Stimulated activated CD4-positive, alpha-beta T cell treated with anti-CD3 and anti-CD28 coated beads, Interleukin-12 subunit alpha, Interleukin-12 subunit beta, amount 100 ng/mL, for 4 hours (primary cell): ENCODE data around the gene DNMT3A.
A peak's percentile ranks its signal among the peaks of the same experiment; 100 is the strongest.

Experiments used
- DNase-seq: peaks from one replicate; pipeline ENCODE4 v3.0.0-alpha.2; 2020

Gene DNMT3A

DNA sequence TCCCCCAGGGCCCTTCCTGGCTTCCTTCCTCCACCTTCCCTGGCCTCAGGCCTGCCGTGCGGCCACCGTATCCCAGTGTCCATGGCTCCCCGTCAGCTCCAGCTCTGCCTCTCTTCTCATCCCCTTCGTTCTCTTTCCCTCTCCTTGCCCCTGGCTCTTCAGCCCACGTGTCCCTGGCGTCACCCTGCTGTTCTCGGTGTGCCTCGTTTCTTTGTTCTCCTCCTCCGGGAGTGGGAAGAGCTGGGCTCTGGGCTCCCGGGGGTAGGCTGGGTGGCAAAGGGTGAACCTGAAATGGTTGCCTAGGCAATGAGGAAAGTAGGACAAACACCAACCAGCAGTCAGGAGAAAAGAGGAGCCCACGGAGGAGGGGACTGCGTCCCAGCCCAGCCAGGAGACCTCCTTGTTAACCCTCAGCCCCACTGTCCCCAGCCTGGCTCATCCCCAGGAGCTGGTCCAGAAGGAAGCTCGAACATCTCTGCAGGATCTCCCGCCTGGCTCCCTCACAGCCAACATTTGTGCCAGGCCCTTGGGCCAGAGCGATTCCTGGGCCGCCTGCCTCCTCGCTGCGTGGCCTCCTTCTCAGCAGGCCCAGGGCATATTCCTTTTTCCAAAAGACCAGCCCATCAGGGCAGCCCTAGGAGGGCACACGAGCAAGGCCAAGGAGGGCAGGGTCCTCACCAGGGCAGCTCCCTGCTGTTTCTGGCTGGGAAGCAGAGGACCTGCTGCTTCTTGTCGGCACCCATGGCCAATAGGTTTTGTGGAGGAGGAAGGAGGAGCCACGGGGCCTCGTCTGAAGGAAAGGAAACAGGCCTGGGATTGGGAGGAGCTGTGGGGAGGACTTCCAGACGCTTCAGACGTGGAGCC, 30.9 kb upstream of the DNMT3A start:
- DNase-seq, result no peak

DNA sequence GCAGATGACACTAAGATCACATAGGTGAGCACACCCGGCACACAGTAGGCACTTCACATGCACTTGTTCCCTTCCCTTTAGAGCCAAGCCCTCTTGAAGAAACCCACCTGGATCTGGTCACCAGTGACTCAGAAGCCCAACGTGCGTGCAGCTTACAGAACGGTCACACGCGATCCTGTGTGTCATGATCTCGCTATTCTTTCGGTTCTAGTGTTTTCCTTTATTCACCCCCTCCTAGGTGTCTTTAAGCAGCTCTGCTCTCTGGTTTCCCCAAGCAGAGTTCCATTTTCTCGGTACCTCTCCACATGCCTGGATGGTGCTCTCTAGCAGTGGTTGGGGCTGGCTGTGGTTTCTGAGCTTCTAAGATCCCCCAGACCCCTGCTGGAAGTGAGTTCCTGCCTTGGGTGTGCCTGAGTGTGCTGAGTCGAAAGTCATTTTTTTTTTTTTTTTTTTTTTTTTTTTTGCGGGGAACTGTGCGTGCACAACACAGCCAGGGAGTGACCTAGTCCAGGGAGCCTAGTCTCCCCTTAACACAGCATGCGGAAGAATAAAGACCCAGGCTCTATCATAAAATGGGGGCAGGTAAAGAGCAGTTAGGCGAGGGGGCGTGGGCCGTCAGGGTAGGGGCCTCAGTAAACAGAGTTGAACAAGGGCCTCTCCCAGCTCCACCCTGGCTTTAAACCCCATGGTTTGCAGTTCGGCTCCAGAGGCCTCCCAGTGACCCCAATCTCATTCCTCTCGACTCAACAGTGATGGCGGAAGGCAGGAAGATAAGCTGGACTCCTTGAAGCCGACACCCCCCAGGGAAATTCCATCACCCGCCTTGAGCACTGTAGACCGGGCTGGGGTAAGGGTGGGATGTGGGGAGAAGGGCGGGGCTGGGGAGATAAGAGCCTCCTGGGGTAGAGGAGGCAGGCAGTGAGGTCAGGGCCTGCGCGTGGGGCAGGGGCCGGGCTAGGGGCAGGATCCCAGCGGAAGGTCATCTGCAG, 29.8 kb upstream of the DNMT3A start:
- DNase-seq, result no peak

GRCh38 chr2:25369876-25370275, 28.2 kb upstream of the DNMT3A start:
- DNase-seq, result no peak

DNA sequence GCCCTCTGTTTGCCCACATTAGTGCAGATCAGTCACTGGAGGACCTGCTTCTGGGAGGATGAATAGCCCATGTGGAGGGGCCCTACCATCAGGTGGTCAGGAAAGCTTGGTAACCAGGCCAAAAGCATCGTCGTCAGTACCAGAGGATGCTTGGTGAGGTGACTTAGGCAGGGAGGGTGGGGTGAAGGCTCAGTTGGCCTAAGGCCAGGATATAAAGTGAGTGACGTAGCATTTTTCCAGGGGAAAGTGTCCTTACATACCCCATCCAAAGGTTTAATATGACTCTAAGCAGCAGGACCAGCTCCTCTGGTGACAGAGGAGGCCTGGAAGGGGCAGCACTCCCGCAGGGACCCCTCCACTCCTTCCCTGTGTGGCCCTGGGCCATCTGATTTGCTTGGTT, 27.7 kb upstream of the DNMT3A start:
- DNase-seq, result no peak

DNA sequence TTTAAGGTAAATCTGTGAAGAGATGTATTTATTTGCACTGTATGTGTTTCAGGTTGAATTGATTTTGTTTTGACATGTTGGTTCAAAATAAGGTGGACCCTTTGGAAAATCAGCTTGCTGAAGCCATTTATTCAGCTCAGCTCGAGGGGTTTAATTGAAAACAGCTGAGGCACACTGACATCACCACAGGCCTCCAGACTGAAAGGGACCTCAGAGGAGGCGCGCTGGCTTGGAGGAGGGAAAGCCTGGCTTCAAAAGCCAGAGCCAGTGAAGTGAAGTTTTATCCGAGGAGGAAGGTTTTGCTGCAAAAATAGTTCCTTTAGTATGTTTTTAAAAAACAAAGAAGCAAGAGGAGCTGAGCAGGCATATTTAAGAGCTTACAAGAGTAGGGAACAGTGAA, 26.9 kb upstream of the DNMT3A start:
- DNase-seq, result no peak

- no peak for DNase-seq
These were observed 25.6 kb upstream of the DNMT3A start for GRCh38 chr2:25367296-25367695.

DNA sequence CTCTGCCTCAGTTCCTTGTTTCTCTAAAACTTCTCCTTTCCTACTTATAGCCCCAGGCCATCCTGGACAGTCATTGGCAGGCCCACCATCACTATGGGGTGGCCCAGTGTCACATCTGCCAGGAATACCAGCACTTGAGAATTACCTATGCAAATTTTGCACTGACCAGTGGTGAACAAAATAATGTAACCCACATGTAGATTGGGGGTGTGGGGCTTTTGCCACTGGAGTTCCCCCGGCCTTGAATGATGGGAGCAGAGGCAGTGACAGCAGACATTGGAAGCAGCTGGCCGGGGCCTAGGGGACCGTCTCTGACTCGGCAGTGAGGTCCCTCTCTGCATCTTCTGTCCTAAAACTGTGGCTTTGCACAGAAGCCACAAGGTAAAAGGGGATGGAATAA, 24.9 kb upstream of the DNMT3A start:
- no peak for DNase-seq

DNA sequence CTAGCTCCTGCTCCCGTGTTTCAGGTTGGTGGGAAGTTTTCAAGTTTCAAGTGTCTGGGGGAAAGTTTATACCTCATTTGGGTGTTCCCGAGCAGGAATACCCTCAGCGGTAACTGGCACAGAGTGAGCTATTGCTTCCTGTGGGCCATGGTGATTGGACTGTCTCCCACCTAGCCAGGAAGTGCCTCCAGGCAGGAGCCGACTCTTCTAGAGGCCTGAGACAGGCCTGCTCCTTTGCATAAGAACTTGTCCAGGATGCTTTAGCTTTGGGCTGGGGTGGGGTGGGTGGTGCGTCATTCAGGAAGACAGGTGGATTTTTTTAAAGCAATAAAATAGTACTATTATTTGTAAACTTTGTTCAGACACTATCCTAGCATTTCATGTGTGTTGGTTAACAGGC, 23.5 kb upstream of the DNMT3A start:
- DNase-seq, result no peak

DNA sequence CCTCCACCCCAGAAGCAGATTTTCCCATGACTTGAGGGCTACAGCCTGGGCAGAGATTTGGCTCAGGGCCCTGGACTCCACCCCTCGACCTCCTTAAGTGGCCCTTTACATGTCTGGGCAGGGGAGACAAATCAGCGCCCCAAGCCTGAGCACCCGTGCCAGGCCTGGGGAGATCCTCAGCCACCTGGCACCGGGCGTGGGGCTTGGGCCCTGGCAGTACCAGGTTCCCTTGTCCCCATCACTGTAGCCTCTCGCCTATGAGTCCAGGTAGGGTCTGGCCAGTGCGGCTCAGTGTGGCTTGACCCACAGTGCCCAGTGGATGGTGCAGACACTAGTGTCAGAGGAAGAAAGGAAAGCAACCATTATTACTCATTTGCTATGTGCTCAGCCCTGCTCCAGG, 22.0 kb upstream of the DNMT3A start:
- DNase-seq, result no peak

GRCh38 chr2:25362434-25363145, 20.9 kb upstream of the DNMT3A start:
- DNase-seq, result peak; percentile 46

GRCh38 chr2:25362049-25362433, 20.3 kb upstream of the DNMT3A start:
- peak; percentile 92 for DNase-seq

DNA sequence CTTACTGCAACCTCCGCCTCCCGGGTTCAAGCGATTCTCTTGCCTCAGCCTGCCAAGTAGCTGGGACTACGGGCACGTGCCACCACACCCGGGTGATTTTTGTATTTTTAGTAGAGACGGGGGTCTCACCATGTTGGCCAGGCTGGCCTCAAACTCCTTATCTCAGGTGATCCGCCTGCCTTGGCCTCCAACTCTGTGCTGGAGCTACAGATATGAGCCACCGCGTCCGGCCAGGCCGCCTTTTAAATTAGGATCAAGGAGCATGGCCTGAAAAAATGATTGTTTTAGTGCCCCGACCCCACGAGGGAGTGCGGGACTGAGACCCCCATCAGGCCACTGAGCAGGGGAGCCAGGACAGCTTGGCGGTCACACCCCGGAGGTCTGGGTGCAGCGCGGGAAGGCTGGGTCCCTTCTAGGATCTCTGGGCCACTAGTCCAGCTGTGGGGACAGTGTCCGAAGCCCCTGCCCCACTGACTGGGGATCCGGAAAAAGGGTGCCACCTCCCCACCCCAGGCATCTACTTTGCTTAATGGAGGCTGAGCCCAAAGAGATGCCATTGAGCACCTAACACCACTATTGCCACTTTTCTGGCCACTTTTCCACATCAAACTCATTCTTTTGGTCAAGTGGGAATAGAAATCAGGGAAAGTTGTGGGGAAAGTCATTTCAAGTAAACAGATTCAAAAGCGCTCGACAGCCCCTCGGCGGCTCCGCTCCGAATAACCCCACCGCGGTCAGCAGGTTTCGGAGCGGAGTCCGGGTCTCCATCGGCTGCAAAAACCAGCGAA, 19.7 kb upstream of the DNMT3A start:
- no peak for DNase-seq

DNA sequence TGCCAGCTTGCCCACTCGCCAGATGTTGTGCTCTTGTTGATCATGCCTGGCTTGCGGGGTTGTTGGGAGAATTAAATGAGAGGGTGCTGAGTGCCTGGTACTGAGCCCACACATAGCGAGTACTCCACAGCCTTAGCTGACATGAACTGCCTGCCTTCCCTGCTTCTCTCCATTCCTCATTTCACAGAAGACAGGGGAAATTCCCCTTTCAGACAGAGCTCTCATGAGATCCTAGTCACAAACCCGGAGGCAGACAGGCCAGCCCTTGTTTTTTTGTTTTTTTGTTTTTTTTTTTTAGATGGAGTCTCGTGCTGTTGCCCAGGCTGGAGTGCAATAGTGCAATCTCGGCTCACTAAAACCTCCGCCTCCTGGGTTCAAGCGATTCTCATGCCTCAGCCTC, 17.1 kb upstream of the DNMT3A start:
- no peak for DNase-seq

DNA sequence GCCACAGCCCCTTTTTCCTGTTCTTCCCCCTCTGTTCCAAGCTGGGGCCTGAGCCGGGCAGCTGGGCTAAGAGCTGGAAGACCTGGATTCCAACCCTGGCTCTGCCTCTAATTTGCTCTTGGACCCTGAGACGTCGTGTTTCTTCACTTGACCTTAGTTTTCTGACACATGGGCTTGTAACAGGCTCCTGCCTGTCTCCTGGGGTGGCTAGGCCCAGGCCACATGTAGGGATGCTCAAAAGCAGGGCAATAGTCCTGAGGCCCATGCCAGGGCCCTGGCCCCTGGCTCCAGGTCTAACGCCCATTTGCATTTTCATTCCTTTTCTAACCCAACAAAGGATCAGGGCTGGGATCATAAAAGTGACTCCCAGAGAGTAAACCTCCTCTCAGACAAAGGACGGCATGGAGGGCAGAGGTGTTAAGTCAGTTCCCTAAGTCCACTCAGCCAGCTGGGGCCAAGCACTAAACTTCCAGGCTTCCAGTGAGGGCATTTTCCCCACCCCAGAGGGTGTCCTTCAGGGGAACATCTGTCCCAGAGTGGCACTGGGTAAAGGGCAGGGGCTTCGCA, 16.6 kb upstream of the DNMT3A start:
- no peak for DNase-seq

DNA sequence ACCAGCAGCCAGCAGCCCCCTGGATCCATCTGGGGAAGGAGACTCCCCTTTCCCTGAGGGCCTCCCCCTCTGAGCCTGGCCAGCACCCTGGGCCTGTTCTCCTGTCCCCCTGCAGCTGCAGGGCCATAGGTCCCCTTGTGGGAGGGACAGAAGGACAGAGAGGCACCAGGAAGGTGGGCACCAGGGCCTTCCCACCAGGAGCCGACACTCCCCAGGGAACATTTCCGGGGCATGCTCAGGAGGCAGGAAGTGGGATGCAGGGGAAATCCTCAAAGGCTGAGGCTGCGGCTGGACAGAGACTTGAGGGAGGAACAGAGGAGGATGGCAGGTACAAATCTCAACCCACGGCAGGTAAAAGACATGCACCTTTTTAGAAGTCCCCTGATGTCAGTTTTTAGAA, 14.4 kb upstream of the DNMT3A start:
- DNase-seq, result no peak

- no peak for DNase-seq
These were observed 13.5 kb upstream of the DNMT3A start for GRCh38 chr2:25355270-25355669.

DNA sequence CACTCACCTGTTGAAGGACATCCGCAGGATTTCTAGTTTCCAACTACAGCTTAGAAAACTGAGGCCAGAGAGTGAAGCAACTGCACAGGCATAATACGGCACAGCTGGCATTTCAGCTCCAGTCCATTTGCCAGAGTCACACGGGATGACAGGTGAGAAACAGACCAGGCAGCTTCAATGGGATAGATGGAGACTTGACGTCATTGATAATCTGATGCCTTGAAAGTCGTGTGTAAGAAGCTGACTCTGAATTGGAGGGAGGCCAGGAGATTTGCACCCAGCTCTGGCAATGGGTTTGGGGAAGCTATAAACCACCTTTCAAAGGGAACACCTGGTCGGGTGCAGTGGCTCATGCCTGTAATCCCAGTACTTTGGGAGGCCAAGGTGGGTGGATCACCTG, 12.4 kb upstream of the DNMT3A start:
- DNase-seq, result no peak

GRCh38 chr2:25349397-25349796, 7.7 kb upstream of the DNMT3A start:
- DNase-seq, result no peak

DNA sequence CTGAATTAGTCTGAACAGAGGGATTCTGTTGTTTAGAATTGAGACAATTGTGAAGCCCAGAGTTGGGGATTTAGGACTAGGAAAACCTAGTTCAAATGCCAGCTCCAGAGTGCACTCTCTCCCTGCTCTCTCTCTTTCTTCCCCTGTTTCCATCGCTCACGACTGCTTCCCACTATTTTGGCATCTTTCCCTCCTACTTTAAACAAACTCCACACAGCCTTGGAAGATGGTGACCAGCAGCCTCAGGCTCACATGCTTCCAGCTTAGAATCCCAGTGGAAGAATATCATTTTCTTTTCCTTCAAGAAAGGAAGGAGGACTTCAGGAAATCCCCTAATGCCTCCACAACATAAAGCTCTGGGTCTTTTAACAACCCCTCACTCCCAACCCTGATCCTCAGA, 6.1 kb upstream of the DNMT3A start:
- no peak for DNase-seq

DNA sequence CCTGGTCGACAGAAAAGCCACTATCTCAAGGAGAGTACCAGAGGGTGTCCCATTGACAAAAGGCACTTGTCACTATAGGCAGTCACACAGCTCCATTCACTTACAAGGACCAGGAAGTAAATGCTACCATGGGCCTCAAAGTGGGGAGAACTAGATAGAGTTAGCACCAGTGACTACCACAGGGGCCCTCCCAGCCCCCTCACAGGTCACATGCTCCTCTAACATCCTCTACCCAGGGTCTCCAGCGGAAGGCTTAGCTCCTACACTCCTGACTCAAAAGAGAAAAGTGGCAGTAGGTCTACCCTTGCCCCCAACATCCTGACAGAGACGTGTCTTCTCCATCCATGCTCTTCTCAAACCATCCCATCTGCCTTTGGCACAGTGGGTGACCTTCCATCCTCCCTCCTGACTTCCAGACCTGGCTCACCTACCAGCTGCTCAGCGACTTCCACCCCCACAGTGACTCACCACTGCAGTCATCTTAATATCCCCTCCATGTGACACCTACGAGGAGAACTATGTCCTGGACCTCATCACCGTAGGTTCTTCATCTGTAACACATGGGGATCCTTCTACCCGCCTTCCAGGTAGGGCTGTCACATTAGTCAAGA, 5.6 kb upstream of the DNMT3A start:
- no peak for DNase-seq

- DNase-seq, result no peak
These were observed 1.6 kb upstream of the DNMT3A start for GRCh38 chr2:25343187-25343825.
